ENCODE data around the gene BSPRY. TPM values are rescaled to one million over a fixed set of nuclear protein-coding genes. Genes with fewer than 3 reads are reported as not detected.

Gene BSPRY
- total RNA-seq = 2.6 TPM

- no peak for DNase-seq
Measured at GRCh38 chr9:113349445-113350094, at the start of gene BSPRY. TSS of gene BSPRY (plus strand) at chr9:113349541. CDS start at chr9:113349580, 39 bp downstream.

- DNase-seq = peak; percentile 58
Measured at GRCh38 chr9:113299800-113300292, 49.5 kb upstream of the BSPRY start.

GRCh38 chr9:113301548-113301947 is 47.8 kb upstream of the BSPRY start:
- DNase-seq = no peak

- DNase-seq = no peak
Measured at GRCh38 chr9:113302792-113303418, 46.4 kb upstream of the BSPRY start, which contains the start of gene RNF183. TSS of gene RNF183 (minus strand) at chr9:113303376. CDS start at chr9:113298184, 5,192 bp downstream.

- no peak for DNase-seq
Measured at GRCh38 chr9:113306566-113306965, 42.8 kb upstream of the BSPRY start.

DNA sequence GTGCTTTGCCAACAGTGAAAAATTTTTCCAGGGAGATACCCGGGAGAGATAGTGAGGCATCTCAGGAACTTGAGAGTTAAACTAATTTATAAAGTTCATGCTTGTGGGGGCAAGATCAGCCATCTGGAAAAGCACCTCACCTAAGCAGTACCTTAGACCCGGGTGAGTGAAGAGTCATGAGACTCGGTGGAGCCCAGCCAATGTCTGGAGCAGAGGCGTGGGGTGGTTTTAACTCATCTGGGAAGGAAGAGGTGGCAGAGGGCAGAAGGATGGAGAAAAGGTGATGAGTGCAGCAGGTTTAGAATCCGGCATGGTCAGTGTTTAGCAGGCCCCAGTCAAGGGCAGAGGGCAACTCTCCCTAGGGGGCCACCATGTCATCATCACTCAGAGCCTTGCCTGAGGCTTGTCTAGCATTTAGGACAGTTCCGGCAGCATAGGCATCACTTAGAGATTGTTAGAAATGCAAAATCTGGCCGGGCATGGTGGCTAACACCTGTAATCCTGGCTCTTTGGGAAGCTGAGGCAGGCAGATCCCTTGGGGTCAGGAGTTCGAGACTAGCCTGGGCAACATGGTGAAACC is 41.9 kb upstream of the BSPRY start:
- DNase-seq = no peak

DNA sequence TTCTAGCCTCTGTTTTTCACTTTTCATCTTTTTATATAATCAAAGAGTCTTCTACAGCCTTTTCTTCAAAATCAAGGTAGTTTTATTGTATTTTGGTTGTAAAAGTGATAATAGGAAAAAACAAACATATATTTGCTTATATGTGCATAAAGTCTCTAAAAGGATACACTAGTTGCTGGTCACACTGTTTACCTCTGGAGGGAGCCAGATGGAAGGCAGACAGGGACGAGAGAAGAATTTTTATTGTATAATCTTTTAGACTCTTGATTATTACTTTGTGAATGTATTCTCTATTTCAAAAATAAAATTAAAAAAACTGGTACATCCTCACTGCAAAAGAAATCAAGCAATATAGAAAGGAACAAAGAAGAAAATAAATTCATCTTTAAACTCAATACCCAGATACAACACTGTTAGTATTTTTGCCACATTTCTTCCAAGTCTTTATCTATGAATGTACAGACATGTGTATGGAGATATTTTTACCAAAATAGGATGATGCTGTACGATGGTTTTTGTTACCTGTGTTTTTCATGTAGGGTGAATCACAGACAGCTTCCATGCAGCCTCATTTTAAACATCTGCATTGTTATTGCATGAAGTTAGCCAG is 40.0 kb upstream of the BSPRY start:
- DNase-seq = peak; percentile 68

GRCh38 chr9:113310538-113310937 is 38.8 kb upstream of the BSPRY start:
- no peak for DNase-seq

DNA sequence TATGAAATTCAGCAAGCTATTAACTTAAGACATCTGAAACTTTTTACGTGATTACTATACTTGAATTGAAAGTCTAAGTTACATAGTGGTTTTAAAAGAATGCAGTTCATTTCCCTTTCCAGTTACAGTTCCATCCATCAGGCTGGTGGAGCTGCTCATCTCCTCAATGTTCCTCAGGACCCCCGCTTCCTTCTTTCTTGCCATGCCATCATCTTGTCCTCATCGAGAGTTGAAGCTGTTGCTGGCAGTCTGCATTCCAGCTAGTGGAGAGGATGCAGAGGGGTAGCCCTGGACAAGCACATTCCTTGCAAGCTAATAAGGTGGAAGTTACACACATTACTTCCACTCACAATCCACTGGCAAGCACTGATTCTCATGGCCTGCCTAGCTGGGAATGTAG is 37.4 kb upstream of the BSPRY start:
- DNase-seq = no peak

DNA sequence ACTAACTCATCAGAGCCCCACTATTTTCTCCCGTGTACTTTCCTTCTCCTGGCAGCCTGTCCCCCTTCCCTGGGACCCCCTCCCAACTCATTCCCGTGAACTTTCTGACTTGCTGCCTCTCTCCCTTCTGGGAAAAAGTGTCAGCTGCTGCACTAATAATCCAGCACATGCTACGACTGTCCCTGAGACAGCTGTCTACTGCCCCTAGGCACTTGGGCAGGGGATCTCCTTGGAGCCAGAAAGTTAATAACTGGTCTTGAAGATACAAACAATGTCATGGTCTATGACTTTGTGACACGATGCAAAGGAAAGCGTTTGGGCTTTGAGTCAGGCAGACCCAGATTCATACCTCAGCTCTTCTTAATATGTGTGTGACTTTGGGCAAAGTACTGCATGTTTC is 36.1 kb upstream of the BSPRY start:
- DNase-seq = peak; percentile 78

GRCh38 chr9:113315231-113315630 is 34.1 kb upstream of the BSPRY start:
- DNase-seq = no peak

- no peak for DNase-seq
Measured at GRCh38 chr9:113316030-113316429, 33.3 kb upstream of the BSPRY start.

DNA sequence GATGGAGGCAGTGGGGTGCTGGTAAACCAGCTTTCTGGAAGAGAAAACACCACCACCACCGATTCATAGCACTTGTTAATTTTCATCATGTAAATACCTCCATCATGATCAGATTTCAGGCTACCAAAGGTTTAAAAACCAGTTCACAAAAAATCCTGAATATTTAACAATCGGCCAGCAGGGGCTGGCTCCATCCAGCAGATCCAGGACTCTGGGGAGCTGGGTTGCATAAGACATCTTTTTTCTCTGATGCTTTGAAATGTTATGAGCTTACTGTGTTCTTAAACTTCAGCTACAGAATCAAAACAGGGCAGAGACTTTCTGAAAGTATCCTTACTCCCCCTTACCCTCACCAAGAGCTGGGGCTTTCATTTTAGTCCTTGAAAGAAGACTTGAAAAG is 31.6 kb upstream of the BSPRY start:
- no peak for DNase-seq

- no peak for DNase-seq
Measured at GRCh38 chr9:113319054-113319453, 30.3 kb upstream of the BSPRY start.

DNA sequence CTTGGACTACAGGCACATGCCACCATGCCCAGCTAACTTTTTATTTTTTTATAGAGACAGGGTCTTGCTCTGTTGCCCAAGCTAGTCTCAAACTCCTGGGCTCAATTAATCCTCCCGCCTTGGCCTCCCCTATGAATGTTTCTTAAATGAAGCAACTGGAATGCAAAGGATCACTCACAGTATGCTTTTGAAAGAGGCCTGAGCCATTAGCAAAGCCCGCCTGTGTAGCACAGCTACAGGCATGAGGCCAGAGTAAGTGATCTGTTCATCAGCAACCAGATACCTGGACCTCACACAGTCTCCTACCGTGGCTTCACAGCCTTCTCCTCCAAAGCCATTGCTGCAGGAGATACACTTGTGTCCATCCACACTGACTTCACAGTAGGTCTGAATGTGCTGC is 29.3 kb upstream of the BSPRY start:
- DNase-seq = no peak

DNA sequence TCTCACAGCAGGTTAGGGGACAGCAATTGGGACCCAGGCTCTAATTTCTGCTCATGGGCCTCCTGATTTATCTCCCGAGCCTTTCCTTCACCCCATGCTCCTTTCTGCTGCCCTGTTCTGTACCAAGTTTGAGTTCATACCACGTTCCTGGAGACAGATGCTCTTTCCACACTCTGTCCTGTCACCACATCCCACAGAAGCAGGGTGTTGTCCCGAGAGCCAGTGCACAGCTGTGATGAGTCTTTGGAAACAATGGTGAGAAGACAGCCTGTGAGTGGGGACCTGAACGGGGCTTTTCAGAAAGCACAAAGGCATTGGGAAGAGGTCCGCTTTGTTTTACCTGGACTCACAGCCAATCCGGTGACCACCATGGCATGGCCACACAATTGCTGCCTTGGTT is 26.7 kb upstream of the BSPRY start:
- no peak for DNase-seq

DNA sequence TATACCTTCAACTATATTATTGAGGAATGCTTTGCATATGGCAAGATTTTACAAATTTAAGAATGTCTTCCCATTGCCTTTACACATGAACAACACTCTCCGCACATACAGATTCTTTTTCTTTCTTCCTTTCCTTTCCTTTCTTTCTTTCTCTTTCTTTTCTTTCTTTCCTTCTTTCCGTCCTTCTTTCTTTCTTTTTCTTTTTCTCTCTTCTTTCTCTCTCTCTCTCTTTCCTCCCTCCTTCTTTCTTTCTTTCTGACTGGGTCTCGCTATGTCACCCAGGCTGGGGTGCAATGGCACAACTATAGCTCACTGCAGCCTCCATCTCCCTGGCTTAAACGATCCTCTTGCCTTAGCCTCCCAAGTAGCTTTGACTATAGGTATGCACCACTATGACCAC is 23.1 kb upstream of the BSPRY start:
- DNase-seq = no peak

DNA sequence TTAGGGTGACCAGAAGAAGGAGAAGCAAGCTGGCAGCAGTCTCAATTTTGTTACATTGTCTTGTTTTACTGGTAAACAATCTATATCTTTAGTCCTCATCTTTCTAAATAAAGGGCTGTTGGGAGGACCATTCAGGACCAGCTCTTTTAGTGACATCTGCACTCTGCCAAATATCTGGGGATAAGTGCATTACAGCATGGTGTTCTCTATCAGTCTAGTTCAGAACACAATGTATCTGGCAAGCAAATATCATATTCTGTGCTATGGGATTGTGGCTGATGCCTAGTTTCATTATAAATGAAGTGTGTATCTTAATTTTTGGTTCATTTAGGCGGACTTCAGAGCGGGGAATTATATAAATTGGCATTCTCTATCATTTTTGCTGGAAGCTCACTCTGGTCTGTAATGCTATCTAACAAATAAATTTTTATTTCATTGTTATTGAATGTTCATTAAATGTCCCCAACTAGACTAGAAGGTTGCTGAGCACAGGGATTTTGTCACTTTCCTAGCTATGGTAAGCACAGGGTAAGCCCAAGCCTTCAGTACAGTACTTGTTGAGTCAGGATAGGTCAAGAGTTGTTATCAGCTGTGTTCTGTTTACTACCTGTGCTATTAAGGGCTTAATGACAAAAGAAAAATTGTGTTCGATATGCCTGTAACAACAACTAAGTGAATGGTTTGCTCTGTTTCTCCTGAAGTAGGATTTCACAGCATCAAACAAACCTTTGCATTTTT is 21.1 kb upstream of the BSPRY start:
- DNase-seq = no peak

- DNase-seq = no peak
Measured at GRCh38 chr9:113331780-113332179, 17.6 kb upstream of the BSPRY start.

DNA sequence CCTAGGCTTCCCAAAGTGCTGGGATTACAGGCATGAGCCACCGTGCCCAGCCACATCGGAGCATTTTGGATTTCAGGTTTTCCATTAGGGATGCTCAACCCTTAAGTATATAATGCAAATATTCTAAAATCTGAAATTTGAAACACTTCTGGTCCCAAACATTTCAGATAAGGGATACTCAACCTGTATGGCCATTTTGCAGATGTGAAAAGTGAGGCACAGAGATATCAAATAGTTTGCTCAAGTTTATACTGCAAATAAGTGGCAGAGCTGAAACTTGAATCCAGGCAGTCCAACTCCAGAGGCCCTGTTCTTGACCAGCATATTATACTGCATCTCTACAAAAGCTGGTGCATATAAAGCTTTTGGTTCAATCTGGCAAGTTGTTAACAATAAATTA is 11.6 kb upstream of the BSPRY start:
- no peak for DNase-seq

DNA sequence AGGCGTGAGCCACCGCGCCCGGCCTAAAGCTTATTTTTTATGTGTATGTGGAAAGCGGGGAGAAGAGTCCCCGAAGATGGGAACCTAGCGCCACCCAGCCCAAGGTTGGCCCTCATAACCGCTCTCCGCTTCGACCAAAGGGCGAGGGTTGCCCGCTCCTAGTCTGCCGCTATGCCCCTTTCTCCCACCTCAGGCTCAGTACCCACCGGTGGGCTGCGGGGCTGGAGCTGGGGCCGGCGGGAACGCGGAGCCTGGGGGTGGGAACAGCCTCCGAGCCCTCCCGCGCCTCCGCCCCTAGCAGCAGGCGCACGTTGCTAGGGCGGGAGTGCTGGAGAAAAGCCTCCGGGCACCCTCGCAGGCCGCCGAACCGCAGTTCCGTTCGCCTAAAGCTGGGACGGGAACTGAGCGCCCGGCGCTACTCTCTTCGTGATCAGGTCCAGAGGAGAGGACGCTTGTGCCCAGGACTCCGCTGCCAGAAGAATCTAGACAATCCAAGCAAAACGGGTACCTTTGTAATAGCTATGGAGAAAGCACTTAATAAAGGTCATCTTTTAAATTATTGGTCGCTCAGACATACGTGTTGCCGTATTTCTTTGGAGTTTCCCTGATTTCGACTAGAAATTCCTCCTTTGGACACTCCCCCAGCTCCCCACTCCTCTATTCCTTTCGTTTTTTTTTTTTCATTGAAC is 9.2 kb upstream of the BSPRY start, which contains the start of gene WDR31:
Gene WDR31, minus strand, starts transcription at position 265 of the 689 bp plus-strand sequence. CDS start 8,253 bp downstream, outside the sequence.
- peak; percentile 95 for DNase-seq

Measured in tongue (tissue), 2 donors.